ENCODE data around the gene MAP3K4.

- TF ChIP-seq CTCF (IDR thresholded peaks at IDR 0.05) (no peak), POLR2A (IDR thresholded peaks at IDR 0.05) (no peak)
Measured at GRCh38 chr6:161061576-161061975, 70.0 kb downstream of the MAP3K4 start.

All from Peyer's patch (tissue), 4 donors.